ENCODE data around the gene URB2. TPM values are rescaled to one million over a fixed set of nuclear protein-coding genes. Genes with fewer than 3 reads are reported as not detected.

URB2 gene
- total RNA-seq, 5 donors from 2014 or later (not counting 1 experiment from before 2014, with no cell fraction given), result 8.5 to 13.7 (median 12.7) TPM

DNA sequence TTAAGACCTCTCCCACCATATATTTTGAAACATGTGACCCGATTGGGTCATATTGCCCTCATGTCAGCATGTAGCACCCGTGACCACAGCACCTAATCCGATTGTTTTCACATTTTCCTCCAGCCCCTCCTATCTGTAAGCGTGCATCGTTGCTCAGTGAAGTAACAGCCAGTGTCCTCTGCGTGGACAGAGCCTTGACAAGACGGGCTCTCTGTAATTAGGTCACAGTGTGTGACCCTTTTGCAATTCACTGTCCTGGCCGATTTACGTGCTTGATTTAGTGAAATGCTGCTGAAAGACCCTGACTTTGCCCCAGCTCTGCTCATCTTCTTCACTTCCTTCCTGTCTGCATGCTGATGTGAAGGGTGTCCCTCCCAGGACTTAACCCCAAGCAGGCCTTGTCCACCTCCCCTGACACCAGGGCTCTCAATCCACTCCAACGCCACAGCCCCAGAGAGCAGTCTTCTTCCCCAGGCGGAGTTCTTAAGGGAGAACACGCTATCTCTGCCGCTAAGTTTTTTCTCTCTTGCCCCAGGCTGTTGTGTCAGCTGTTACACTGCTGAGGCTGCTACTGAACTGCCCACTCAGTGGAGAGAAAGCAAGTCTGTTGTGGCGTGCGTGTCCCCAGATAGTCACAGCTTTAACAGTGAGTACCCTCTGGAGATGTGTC lies 19.4 kb downstream of the URB2 start:
- Histone ChIP-seq H3K27ac (ENCODE audit: low read length) (no peak overlapping the region), H3K27me3 (replicated peaks in 1 of 2; ENCODE audit: control insufficient read depth in 2 of 2, extremely low read depth in 1 of 2, insufficient read depth in 2 of 2, low read length in 1 of 2) (no peaks in the 10 kb centered on the region), H3K9me3 (no peaks in the 10 kb centered on the region), H3K4me3 (ENCODE audit: control insufficient read depth in 1 of 2, extremely low read depth in 1 of 2, low read length in 1 of 2) (no peak overlapping the region), H3K36me3 (ENCODE audit: control insufficient read depth in 2 of 2, extremely low read depth in 1 of 2, insufficient read depth in 1 of 2, low read length in 1 of 2) (peaks cover 24 to 64% of the 10 kb centered on the region in 2 donors), H3K4me1 (ENCODE audit: control insufficient read depth in 1 of 2, extremely low read depth in 1 of 2, insufficient read depth in 2 of 2, low read length in 2 of 2) (no peaks in the 10 kb centered on the region)
- H3K4me1 Mint-ChIP-seq, result peaks cover 0 to 9% (median 6%) of the 10 kb centered on the region in 3 donors
- CTCF ChIA-PET, result no interaction called here
- no peak for DNase-seq
- POLR2A ChIA-PET, result no interaction called here
- H3K36me3 Mint-ChIP-seq, result peaks cover 51% of the 10 kb centered on the region
- no peak overlapping the region for H3K27ac Mint-ChIP-seq
- over 99% methylated on average over 13 of the region's 15 CpGs for WGBS (ENCODE audit: insufficient coverage)
- no peaks in the 10 kb centered on the region for H3K27me3 Mint-ChIP-seq
- H3K4me3 Mint-ChIP-seq, result no peak overlapping the region
- ATAC-seq (replicated peaks in 1 of 4), result no peak
- no peaks in the 10 kb centered on the region for H3K9me3 Mint-ChIP-seq

GRCh38 chr1:229648406-229648805 lies 22.4 kb downstream of the URB2 start:
- DNase-seq (no peak), ATAC-seq (replicated peaks in 1 of 4) (no peak)
- H3K36me3 Mint-ChIP-seq, result peaks cover 63% of the 10 kb centered on the region
- ChIA-PET CTCF (no interaction called here), POLR2A (interaction anchor here in 1 of 2 donors (0.6 kb wide), 1 partner anchor 520 kb away, joined by 3 read pairs; no protein-coding TSS in a partner anchor)
- H3K27ac Mint-ChIP-seq, result no peak overlapping the region
- peaks cover 20 to 74% of the 10 kb centered on the region in 2 donors for H3K36me3 ChIP-seq (ENCODE audit: control insufficient read depth in 2 of 2, extremely low read depth in 1 of 2, insufficient read depth in 1 of 2, low read length in 1 of 2)
- H3K4me1 Mint-ChIP-seq, result peaks cover 0 to 5% (median 0%) of the 10 kb centered on the region in 3 donors
- no peaks in the 10 kb centered on the region for H3K9me3 Mint-ChIP-seq
- H3K9me3 ChIP-seq, result no peaks in the 10 kb centered on the region
- H3K27me3 ChIP-seq (replicated peaks in 1 of 2; ENCODE audit: control insufficient read depth in 2 of 2, extremely low read depth in 1 of 2, insufficient read depth in 2 of 2, low read length in 1 of 2), result no peaks in the 10 kb centered on the region
- H3K27me3 Mint-ChIP-seq, result no peaks in the 10 kb centered on the region
- H3K4me3 Mint-ChIP-seq, result no peak overlapping the region
- no peak overlapping the region for H3K27ac ChIP-seq (ENCODE audit: low read length)
- H3K4me1 ChIP-seq (ENCODE audit: control insufficient read depth in 1 of 2, extremely low read depth in 1 of 2, insufficient read depth in 2 of 2, low read length in 2 of 2), result no peaks in the 10 kb centered on the region
- H3K4me3 ChIP-seq (ENCODE audit: control insufficient read depth in 1 of 2, extremely low read depth in 1 of 2, low read length in 1 of 2), result no peak overlapping the region
- 100% methylated on average over 1 of the region's 4 CpGs for WGBS (ENCODE audit: insufficient coverage)

- no peaks in the 10 kb centered on the region for H3K27me3 Mint-ChIP-seq
- ATAC-seq (replicated peaks in 1 of 4) (no peak), DNase-seq (no peak)
- H3K9me3 ChIP-seq, result no peaks in the 10 kb centered on the region
- H3K4me3 ChIP-seq (ENCODE audit: control insufficient read depth in 1 of 2, extremely low read depth in 1 of 2, low read length in 1 of 2), result no peak overlapping the region
- H3K4me1 Mint-ChIP-seq, result no peaks in the 10 kb centered on the region
- no peak overlapping the region for H3K27ac ChIP-seq (ENCODE audit: low read length)
- peaks cover 64% of the 10 kb centered on the region for H3K36me3 Mint-ChIP-seq
- H3K27ac Mint-ChIP-seq, result no peak overlapping the region
- WGBS (ENCODE audit: insufficient coverage), result 100% methylated on average over 1 of the region's 4 CpGs
- no peaks in the 10 kb centered on the region for H3K27me3 ChIP-seq (replicated peaks in 1 of 2; ENCODE audit: control insufficient read depth in 2 of 2, extremely low read depth in 1 of 2, insufficient read depth in 2 of 2, low read length in 1 of 2)
- peaks cover 15 to 71% of the 10 kb centered on the region in 2 donors for H3K36me3 ChIP-seq (ENCODE audit: control insufficient read depth in 2 of 2, extremely low read depth in 1 of 2, insufficient read depth in 1 of 2, low read length in 1 of 2)
- CTCF ChIA-PET, result interaction anchor here in 1 of 2 donors (0.5 kb wide), 1 partner anchor 1754 kb away, joined by 3 read pairs; no protein-coding TSS in a partner anchor
- H3K9me3 Mint-ChIP-seq, result no peaks in the 10 kb centered on the region
- no peak overlapping the region for H3K4me3 Mint-ChIP-seq
- no peaks in the 10 kb centered on the region for H3K4me1 ChIP-seq (ENCODE audit: control insufficient read depth in 1 of 2, extremely low read depth in 1 of 2, insufficient read depth in 2 of 2, low read length in 2 of 2)
- POLR2A ChIA-PET, result no interaction called here
These were observed 24.0 kb downstream of the URB2 start for GRCh38 chr1:229650045-229650444.

DNA sequence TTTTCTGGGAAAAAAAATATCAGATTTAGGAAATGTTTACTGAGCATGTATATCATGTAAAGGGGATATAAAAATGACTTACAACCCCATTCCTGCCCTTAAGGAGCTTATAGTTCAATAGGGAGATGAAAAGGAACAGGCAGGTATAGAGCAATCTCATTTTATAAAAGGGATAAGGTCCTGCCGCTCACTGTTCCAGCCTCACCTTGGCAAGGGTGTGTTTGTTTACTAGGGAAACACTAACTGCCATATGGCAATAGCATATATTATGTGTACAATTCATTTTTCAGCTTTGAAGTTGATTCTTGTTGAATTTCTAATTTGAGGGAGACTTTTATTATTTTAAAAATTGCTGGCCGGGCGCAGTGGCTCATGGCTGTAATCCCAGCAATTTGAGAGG lies 25.5 kb downstream of the URB2 start:
- ChIA-PET POLR2A (interaction anchor here in 1 of 2 donors (0.5 kb wide), 1 partner anchor 392 kb away, joined by 3 read pairs; no protein-coding TSS in a partner anchor), CTCF (no interaction called here)
- Mint-ChIP-seq H3K4me3 (no peak overlapping the region), H3K4me1 (no peaks in the 10 kb centered on the region), H3K27ac (no peak overlapping the region), H3K9me3 (no peaks in the 10 kb centered on the region), H3K27me3 (no peaks in the 10 kb centered on the region), H3K36me3 (peaks cover 60% of the 10 kb centered on the region)
- no peak for ATAC-seq (replicated peaks in 1 of 4)
- no peaks in the 10 kb centered on the region for H3K27me3 ChIP-seq (replicated peaks in 1 of 2; ENCODE audit: control insufficient read depth in 2 of 2, extremely low read depth in 1 of 2, insufficient read depth in 2 of 2, low read length in 1 of 2)
- H3K9me3 ChIP-seq, result no peaks in the 10 kb centered on the region
- no peaks in the 10 kb centered on the region for H3K4me1 ChIP-seq (ENCODE audit: control insufficient read depth in 1 of 2, extremely low read depth in 1 of 2, insufficient read depth in 2 of 2, low read length in 2 of 2)
- H3K27ac ChIP-seq (ENCODE audit: low read length), result no peak overlapping the region
- H3K4me3 ChIP-seq (ENCODE audit: control insufficient read depth in 1 of 2, extremely low read depth in 1 of 2, low read length in 1 of 2), result no peak overlapping the region
- DNase-seq, result no peak
- H3K36me3 ChIP-seq (ENCODE audit: control insufficient read depth in 2 of 2, extremely low read depth in 1 of 2, insufficient read depth in 1 of 2, low read length in 1 of 2), result peaks cover 21 to 62% of the 10 kb centered on the region in 2 donors
- WGBS (ENCODE audit: insufficient coverage), result no CpG with 5 or more reads among the region's 3 CpGs

- Histone ChIP-seq H3K4me3 (ENCODE audit: control insufficient read depth in 1 of 2, extremely low read depth in 1 of 2, low read length in 1 of 2) (no peak overlapping the region), H3K27me3 (replicated peaks in 1 of 2; ENCODE audit: control insufficient read depth in 2 of 2, extremely low read depth in 1 of 2, insufficient read depth in 2 of 2, low read length in 1 of 2) (no peaks in the 10 kb centered on the region), H3K4me1 (ENCODE audit: control insufficient read depth in 1 of 2, extremely low read depth in 1 of 2, insufficient read depth in 2 of 2, low read length in 2 of 2) (no peaks in the 10 kb centered on the region), H3K9me3 (no peaks in the 10 kb centered on the region), H3K27ac (ENCODE audit: low read length) (no peak overlapping the region), H3K36me3 (ENCODE audit: control insufficient read depth in 2 of 2, extremely low read depth in 1 of 2, insufficient read depth in 1 of 2, low read length in 1 of 2) (peaks cover 12 to 49% of the 10 kb centered on the region in 2 donors)
- Mint-ChIP-seq H3K27ac (no peak overlapping the region), H3K4me3 (no peak overlapping the region), H3K9me3 (no peaks in the 10 kb centered on the region), H3K36me3 (peaks cover 47% of the 10 kb centered on the region), H3K27me3 (no peaks in the 10 kb centered on the region), H3K4me1 (no peaks in the 10 kb centered on the region)
- no peak for ATAC-seq (replicated peaks in 1 of 4)
- CTCF ChIA-PET, result no interaction called here
- POLR2A ChIA-PET, result no interaction called here
- no CpG with 5 or more reads among the region's 1 CpG for WGBS (ENCODE audit: insufficient coverage)
- no peak for DNase-seq
These were observed 27.4 kb downstream of the URB2 start for GRCh38 chr1:229653420-229653819.

DNA sequence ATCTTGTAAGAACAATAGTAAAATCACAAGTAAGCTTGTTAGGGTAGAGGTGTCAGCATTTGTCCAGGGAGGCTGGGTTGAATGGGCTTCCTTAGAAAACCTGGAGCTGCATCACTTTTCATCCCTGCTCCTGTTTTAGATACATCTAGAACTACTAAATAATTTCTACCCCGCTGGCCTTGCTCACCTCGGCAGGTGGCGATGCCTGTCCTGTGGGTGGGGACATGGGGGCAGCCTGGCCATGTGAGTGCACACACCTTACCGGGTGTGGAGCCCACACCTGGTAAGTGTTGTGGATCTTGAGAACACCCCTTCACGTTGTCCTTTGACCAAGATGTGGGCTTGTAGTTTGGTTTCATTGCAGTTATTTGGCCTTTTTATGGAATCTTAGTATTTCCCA lies 29.7 kb downstream of the URB2 start:
- H3K9me3 Mint-ChIP-seq, result no peaks in the 10 kb centered on the region
- no peak overlapping the region for H3K4me3 Mint-ChIP-seq
- POLR2A ChIA-PET, result no interaction called here
- no peaks in the 10 kb centered on the region for H3K27me3 Mint-ChIP-seq
- no peak for DNase-seq
- H3K27ac ChIP-seq (ENCODE audit: low read length), result no peak overlapping the region
- CTCF ChIA-PET, result interaction anchor here in 1 of 2 donors (0.9 kb wide), 1 partner anchor 512 kb away, joined by 7 read pairs; no protein-coding TSS in a partner anchor
- no peak overlapping the region for H3K27ac Mint-ChIP-seq
- no peak for ATAC-seq (replicated peaks in 1 of 4)
- H3K4me3 ChIP-seq (ENCODE audit: control insufficient read depth in 1 of 2, extremely low read depth in 1 of 2, low read length in 1 of 2), result no peak overlapping the region
- peaks cover 12 to 42% of the 10 kb centered on the region in 2 donors for H3K36me3 ChIP-seq (ENCODE audit: control insufficient read depth in 2 of 2, extremely low read depth in 1 of 2, insufficient read depth in 1 of 2, low read length in 1 of 2)
- 92% methylated on average over 2 of the region's 5 CpGs for WGBS (ENCODE audit: insufficient coverage)
- H3K4me1 ChIP-seq (ENCODE audit: control insufficient read depth in 1 of 2, extremely low read depth in 1 of 2, insufficient read depth in 2 of 2, low read length in 2 of 2), result no peaks in the 10 kb centered on the region
- no peaks in the 10 kb centered on the region for H3K9me3 ChIP-seq
- H3K36me3 Mint-ChIP-seq, result peaks cover 42% of the 10 kb centered on the region
- no peaks in the 10 kb centered on the region for H3K4me1 Mint-ChIP-seq
- no peaks in the 10 kb centered on the region for H3K27me3 ChIP-seq (replicated peaks in 1 of 2; ENCODE audit: control insufficient read depth in 2 of 2, extremely low read depth in 1 of 2, insufficient read depth in 2 of 2, low read length in 1 of 2)
